Stimulated activated CD8-positive, alpha-beta memory T cell treated with anti-CD3 and anti-CD28 coated beads, Interleukin-7, amount 100 ng/mL, for 48 hours (primary cell): ENCODE results near the gene SEMA6C.
A peak's percentile ranks its signal among the peaks of the same experiment; 100 is the strongest.

Experiments used
- DNase-seq, 2 donors: peaks; one replicate each; pipeline ENCODE4 v3.0.0-alpha.2; 2020; ENCODE audit warnings: low read depth in 1 of 2; ENCODE audit errors: extremely low read depth in 1 of 2

The SEMA6C gene

GRCh38 chr1:151164732-151165280 is 18.4 kb upstream of the SEMA6C start:
- DNase-seq, result no peak

GRCh38 chr1:151159373-151159772 is 12.9 kb upstream of the SEMA6C start:
- no peak for DNase-seq

GRCh38 chr1:151158751-151159251 is 12.4 kb upstream of the SEMA6C start:
- DNase-seq, result no peak

- peak in 1 of 2 donors; percentile 55 for DNase-seq
Observed at GRCh38 chr1:151158326-151158725, 11.9 kb upstream of the SEMA6C start.

GRCh38 chr1:151157067-151157531 is 10.7 kb upstream of the SEMA6C start:
- DNase-seq, result peak in 1 of 2 donors; percentile 63

- peak in 1 of 2 donors; percentile 85 for DNase-seq
Observed at GRCh38 chr1:151156515-151156819, 10.0 kb upstream of the SEMA6C start, which contains the start of gene TNFAIP8L2. TSS of gene TNFAIP8L2 (plus strand) at chr1:151156649. CDS start at chr1:151158698, 2,049 bp downstream.

- DNase-seq, result no peak
Observed at GRCh38 chr1:151147665-151148064, 1.2 kb upstream of the SEMA6C start.

- DNase-seq, result no peak
Observed at GRCh38 chr1:151147132-151147503, 687 bp upstream of the SEMA6C start.

GRCh38 chr1:151146072-151146411 is 389 bp downstream of the SEMA6C start:
- no peak for DNase-seq

- DNase-seq, result no peak
Observed at GRCh38 chr1:151145304-151146071, 943 bp downstream of the SEMA6C start.

- no peak for DNase-seq
Observed at GRCh38 chr1:151144474-151145303, 1.7 kb downstream of the SEMA6C start.

GRCh38 chr1:151143986-151144385 is 2.4 kb downstream of the SEMA6C start:
- DNase-seq, result no peak

GRCh38 chr1:151143057-151143435 is 3.4 kb downstream of the SEMA6C start:
- DNase-seq, result no peak

GRCh38 chr1:151142411-151143056 is 3.9 kb downstream of the SEMA6C start:
- DNase-seq, result no peak

GRCh38 chr1:151137789-151138188 is 8.6 kb downstream of the SEMA6C start:
- no peak for DNase-seq

GRCh38 chr1:151135433-151136385 is 10.7 kb downstream of the SEMA6C start:
- DNase-seq, result no peak

- no peak for DNase-seq
Observed at GRCh38 chr1:151134991-151135390, 11.4 kb downstream of the SEMA6C start.

GRCh38 chr1:151134396-151134795 is 12.0 kb downstream of the SEMA6C start:
- DNase-seq, result no peak

- DNase-seq, result no peak
Observed at GRCh38 chr1:151133018-151133806, 13.2 kb downstream of the SEMA6C start.
